Uterus (tissue), 2 donors: ENCODE results near the gene FBP2.

Experiments used
- CTCF ChIP-seq, 4 experiments: fragments of 200-600 bp in 2 of 4; fragments of 450-650 bp in 2 of 4; sonication (generic) in 2 of 4; IDR thresholded peaks; one replicate each; pipeline ENCODE4 v1.5.1; 2016 to 2019; ENCODE audit warnings: antibody characterized with exemption in 4 of 4, mild to moderate bottlenecking in 2 of 4, moderate library complexity in 1 of 4
- POLR2A ChIP-seq, 2 donors: fragments of 450-650 bp; IDR thresholded peaks; one replicate each; pipeline ENCODE4 v1.6.1; 2016; ENCODE audit warnings: antibody characterized with exemption in 2 of 2, mild to moderate bottlenecking in 1 of 2, moderate library complexity in 1 of 2

- no peak for TF ChIP-seq CTCF (IDR thresholded peaks at IDR 0.05)
- no peak for TF ChIP-seq POLR2A (IDR thresholded peaks at IDR 0.05)
These were observed 37.2 kb upstream of the FBP2 start for GRCh38 chr9:94630833-94631232.
